HG02870 (cell line): Measurements from ENCODE around the gene PCGF5.
"Not testable (repeated sequence)": the region's sequence is repeated elsewhere in the genome, so short reads cannot be mapped to it uniquely, and the experiment has no call there.

ENCODE experiments used
- ATAC-seq: cut with Tn5 transposase; IDR thresholded peaks from one replicate; pipeline ENCODE4 v1.9.1; 2021; ENCODE audit warnings: mild to moderate bottlenecking, moderate library complexity; ENCODE audit not compliant: unreplicated experiment

Gene PCGF5

GRCh38 chr10:91319336-91319735 lies 98.9 kb downstream of the PCGF5 start:
- ATAC-seq, result no peak

- ATAC-seq, result not testable (repeated sequence)
Observed at GRCh38 chr10:91323293-91323905, 102.9 kb downstream of the PCGF5 start.

- no peak for ATAC-seq
Observed at GRCh38 chr10:91328320-91328984, 108.0 kb downstream of the PCGF5 start.
